ENCODE data around the gene SIK3. TPM values are rescaled to one million over a fixed set of nuclear protein-coding genes. Genes with fewer than 3 reads are reported as not detected.

The SIK3 gene
- total RNA-seq, 1 experiment from 2014 or later: 14.5 TPM

DNA sequence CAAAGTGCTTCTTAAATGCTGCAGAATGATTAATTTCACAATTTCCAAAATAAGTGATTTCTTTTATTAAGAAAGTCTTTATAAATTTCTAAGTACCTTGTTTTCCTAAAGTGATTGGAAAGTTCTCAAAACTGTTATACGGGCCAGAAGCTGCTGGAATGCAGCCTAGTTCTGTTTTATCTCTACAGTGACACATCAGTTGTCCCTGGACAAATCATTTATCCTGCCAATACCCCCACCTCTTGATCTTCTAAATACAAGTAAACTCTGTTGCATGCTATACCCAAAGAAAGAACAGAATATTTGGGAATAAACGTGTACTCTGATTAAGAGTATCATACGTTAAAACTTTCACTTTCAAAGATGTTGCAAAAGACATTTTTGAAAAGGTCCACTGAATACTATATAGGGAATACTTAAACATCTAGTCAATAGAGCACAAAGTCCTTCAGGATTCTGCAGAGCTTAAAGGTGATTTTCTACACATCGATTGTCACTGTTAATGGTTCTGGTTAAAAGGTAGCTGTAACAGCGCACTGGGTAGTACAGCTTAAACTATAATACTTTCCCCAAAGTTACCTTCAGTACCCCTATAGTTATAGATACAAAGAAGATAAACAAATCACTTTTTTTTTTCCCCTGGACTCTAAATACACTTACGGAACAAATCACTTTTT is 168.7 kb downstream of the SIK3 start:
- H3K36me3 ChIP-seq (ENCODE audit: low read depth, low read length): peaks cover 15% of the 10 kb centered on the region
- POLR2A ChIA-PET (ENCODE audit: unreplicated experiment): interaction anchor here (0.7 kb wide), 1 partner anchor 97 kb away, joined by 3 read pairs; no protein-coding TSS in a partner anchor
- no peak for ATAC-seq
- BruUV-seq (replicated peaks): no TSS peak
- no peak overlapping the region for H3K4me3 ChIP-seq (ENCODE audit: low read length)
- intact Hi-C loops (cut with micrococcal nuclease): no loop called here
- H2AFZ ChIP-seq (ENCODE audit: low read length): no peak overlapping the region
- no peak for DNase-seq
- peaks cover 23% of the 10 kb centered on the region for H3K4me1 ChIP-seq (ENCODE audit: insufficient read depth, low read length)
- no peak overlapping the region for H3K9ac ChIP-seq (ENCODE audit: low read length)
- no peak overlapping the region for H3K27ac ChIP-seq (ENCODE audit: low read length)
- peaks cover 8% of the 10 kb centered on the region for H3F3A ChIP-seq (ENCODE audit: low read length, unreplicated experiment)
- H3K27me3 ChIP-seq (ENCODE audit: low read length): no peaks in the 10 kb centered on the region
- H3K9me3 ChIP-seq (ENCODE audit: low read length): no peaks in the 10 kb centered on the region
- H3K9me2 ChIP-seq (replicated peaks; ENCODE audit: low read length): no peaks in the 10 kb centered on the region
- H3K79me2 ChIP-seq (ENCODE audit: low read length): no peaks in the 10 kb centered on the region
- CTCF ChIA-PET: no interaction called here
- TF ChIP-seq EZH2 (IDR thresholded peaks at IDR 0.05; ENCODE audit: low read length, unreplicated experiment): no peak
- no peak for TF ChIP-seq EZH2phosphoT487 (IDR thresholded peaks at IDR 0.05; ENCODE audit: borderline replicate concordance, low read length)
- TF ChIP-seq, protein P1, sequence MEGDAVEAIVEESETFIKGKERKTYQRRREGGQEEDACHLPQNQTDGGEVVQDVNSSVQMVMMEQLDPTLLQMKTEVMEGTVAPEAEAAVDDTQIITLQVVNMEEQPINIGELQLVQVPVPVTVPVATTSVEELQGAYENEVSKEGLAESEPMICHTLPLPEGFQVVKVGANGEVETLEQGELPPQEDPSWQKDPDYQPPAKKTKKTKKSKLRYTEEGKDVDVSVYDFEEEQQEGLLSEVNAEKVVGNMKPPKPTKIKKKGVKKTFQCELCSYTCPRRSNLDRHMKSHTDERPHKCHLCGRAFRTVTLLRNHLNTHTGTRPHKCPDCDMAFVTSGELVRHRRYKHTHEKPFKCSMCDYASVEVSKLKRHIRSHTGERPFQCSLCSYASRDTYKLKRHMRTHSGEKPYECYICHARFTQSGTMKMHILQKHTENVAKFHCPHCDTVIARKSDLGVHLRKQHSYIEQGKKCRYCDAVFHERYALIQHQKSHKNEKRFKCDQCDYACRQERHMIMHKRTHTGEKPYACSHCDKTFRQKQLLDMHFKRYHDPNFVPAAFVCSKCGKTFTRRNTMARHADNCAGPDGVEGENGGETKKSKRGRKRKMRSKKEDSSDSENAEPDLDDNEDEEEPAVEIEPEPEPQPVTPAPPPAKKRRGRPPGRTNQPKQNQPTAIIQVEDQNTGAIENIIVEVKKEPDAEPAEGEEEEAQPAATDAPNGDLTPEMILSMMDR (conservative IDR thresholded peaks at IDR 0.05; ENCODE audit: low read depth, low read length): no peak
- no peak overlapping the region for H3K4me2 ChIP-seq (ENCODE audit: low read length)
- H4K20me1 ChIP-seq (ENCODE audit: low read length): no peaks in the 10 kb centered on the region

DNA sequence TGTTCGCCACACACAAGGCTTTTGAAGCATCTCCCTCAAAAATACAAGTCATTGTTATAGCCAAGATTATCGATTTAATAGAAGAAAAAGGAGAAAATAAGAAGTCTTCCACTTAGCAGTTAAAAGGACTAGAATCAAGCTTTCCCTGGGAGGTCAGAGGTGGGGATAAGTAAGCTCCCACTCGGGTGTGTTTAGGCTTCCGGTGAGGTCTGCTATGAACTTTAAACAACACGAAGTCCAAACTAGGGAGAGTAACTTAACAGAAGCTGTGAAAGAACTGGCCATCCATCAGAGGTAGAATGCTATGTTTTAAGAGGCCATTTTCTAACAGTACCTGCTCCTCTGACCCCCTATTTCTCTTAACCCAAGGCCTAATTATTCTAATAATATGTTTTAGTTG is 169.4 kb downstream of the SIK3 start:
- ATAC-seq (no peak), DNase-seq (no peak)
- Histone ChIP-seq H3K27me3 (ENCODE audit: low read length) (no peaks in the 10 kb centered on the region), H3K36me3 (ENCODE audit: low read depth, low read length) (peaks cover 17% of the 10 kb centered on the region), H3K9ac (ENCODE audit: low read length) (no peak overlapping the region), H2AFZ (ENCODE audit: low read length) (no peak overlapping the region), H3K9me3 (ENCODE audit: low read length) (no peaks in the 10 kb centered on the region), H3K4me1 (ENCODE audit: insufficient read depth, low read length) (peaks cover 23% of the 10 kb centered on the region), H4K20me1 (ENCODE audit: low read length) (no peaks in the 10 kb centered on the region), H3K9me2 (replicated peaks; ENCODE audit: low read length) (no peaks in the 10 kb centered on the region), H3K4me3 (ENCODE audit: low read length) (no peak overlapping the region), H3K27ac (ENCODE audit: low read length) (no peak overlapping the region), H3K79me2 (ENCODE audit: low read length) (no peaks in the 10 kb centered on the region), H3F3A (ENCODE audit: low read length, unreplicated experiment) (peaks cover 8% of the 10 kb centered on the region), H3K4me2 (ENCODE audit: low read length) (no peak overlapping the region)
- no peak for TF ChIP-seq EZH2 (IDR thresholded peaks at IDR 0.05; ENCODE audit: low read length, unreplicated experiment)
- TF ChIP-seq, protein P1 (conservative IDR thresholded peaks at IDR 0.05; ENCODE audit: low read depth, low read length): no peak
- no peak for TF ChIP-seq EZH2phosphoT487 (IDR thresholded peaks at IDR 0.05; ENCODE audit: borderline replicate concordance, low read length)
- intact Hi-C loops (cut with micrococcal nuclease): no loop called here
- POLR2A ChIA-PET (ENCODE audit: unreplicated experiment): no interaction called here
- BruUV-seq (replicated peaks): no TSS peak
- CTCF ChIA-PET: no interaction called here

DNA sequence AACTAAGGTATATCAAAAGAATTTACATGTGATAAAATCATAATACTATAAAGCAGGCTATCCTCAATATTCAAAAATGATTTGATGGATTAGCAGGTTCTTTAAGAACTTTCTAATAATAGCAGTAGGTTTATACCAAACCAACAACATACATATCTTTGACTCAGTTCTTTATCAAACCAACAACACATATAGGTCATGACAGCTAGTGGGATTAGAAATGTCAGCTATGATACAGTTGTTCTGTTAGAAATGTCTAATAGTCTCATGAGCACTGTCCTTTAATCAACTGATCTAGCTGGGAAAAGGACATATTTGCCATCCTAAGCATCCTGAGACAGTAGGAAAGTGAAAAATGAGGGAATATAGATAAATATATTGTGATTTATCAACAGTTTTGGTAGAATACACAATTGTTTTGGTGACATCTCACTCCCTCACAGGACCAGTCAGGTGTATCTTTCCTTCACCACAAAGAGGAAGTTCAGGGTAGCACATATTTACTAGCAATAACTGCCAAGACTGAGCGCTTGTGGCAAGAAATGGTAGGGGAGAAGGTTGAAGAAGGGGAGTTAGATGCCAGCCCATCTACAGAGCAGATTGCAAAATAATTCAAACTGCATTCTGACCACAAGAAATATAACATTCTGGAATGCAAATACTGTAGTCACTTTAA is 170.0 kb downstream of the SIK3 start:
- no peak overlapping the region for H3K27ac ChIP-seq (ENCODE audit: low read length)
- peaks cover 17% of the 10 kb centered on the region for H3K36me3 ChIP-seq (ENCODE audit: low read depth, low read length)
- no peak overlapping the region for H3K4me3 ChIP-seq (ENCODE audit: low read length)
- no peak overlapping the region for H2AFZ ChIP-seq (ENCODE audit: low read length)
- no peaks in the 10 kb centered on the region for H3K79me2 ChIP-seq (ENCODE audit: low read length)
- BruUV-seq (replicated peaks): no TSS peak
- no peaks in the 10 kb centered on the region for H3K9me3 ChIP-seq (ENCODE audit: low read length)
- peaks cover 23% of the 10 kb centered on the region for H3K4me1 ChIP-seq (ENCODE audit: insufficient read depth, low read length)
- no peaks in the 10 kb centered on the region for H3K27me3 ChIP-seq (ENCODE audit: low read length)
- no peak for DNase-seq
- ATAC-seq: no peak
- ChIA-PET CTCF (no interaction called here), POLR2A (ENCODE audit: unreplicated experiment) (no interaction called here)
- H3F3A ChIP-seq (ENCODE audit: low read length, unreplicated experiment): peaks cover 8% of the 10 kb centered on the region
- intact Hi-C loops (cut with micrococcal nuclease): no loop called here
- no peaks in the 10 kb centered on the region for H4K20me1 ChIP-seq (ENCODE audit: low read length)
- no peak overlapping the region for H3K9ac ChIP-seq (ENCODE audit: low read length)
- H3K4me2 ChIP-seq (ENCODE audit: low read length): no peak overlapping the region
- H3K9me2 ChIP-seq (replicated peaks; ENCODE audit: low read length): no peaks in the 10 kb centered on the region
- no peak for TF ChIP-seq EZH2 (IDR thresholded peaks at IDR 0.05; ENCODE audit: low read length, unreplicated experiment)
- TF ChIP-seq EZH2phosphoT487 (IDR thresholded peaks at IDR 0.05; ENCODE audit: borderline replicate concordance, low read length): no peak
- TF ChIP-seq, protein P1 (conservative IDR thresholded peaks at IDR 0.05; ENCODE audit: low read depth, low read length): no peak
